Pancreas (tissue), 10 donors: ENCODE measurements around the gene HERC5. TPM values are rescaled to one million over a fixed set of nuclear protein-coding genes. Genes with fewer than 3 reads are reported as not detected.
"Not testable (repeated sequence)": the region's sequence is repeated elsewhere in the genome, so short reads cannot be mapped to it uniquely, and the experiment has no call there.

Source experiments
- ATAC-seq, 4 donors: fragments of 200-7000 bp; cut with Tn5 transposase; one replicate each; pipeline versions ENCODE4 v1.8.0 to v1.9.1; 2020; ENCODE audit warnings: mild to moderate bottlenecking in 4 of 4, moderate library complexity in 4 of 4
- DNase-seq, 6 donors: peaks; one replicate each; pipeline ENCODE4 v3.0.0-alpha.2; 2020
- FAIRE-seq: peaks from 2 replicates; lab custom pipeline; 2012; peaks lifted over from hg19 to GRCh38; lab: Jason Lieb, UNC
- H3K27ac ChIP-seq, 4 donors: fragments of 200-600 bp; sonication (generic); 1 replicate in 3 of 4; 2 replicates in 1 of 4; pipeline versions ENCODE4 v1.5.0 to v1.8.0; 2020
- H3K27me3 ChIP-seq, 4 donors: fragments of 200-600 bp; one replicate each; pipeline ENCODE4 v1.8.0; 2021
- H3K36me3 ChIP-seq, 3 donors: fragments of 200-600 bp; sonication (generic) in 1 of 3; one replicate each; pipeline versions ENCODE4 v1.5.0 to v1.8.0; 2020 to 2021
- H3K4me1 ChIP-seq, 3 donors: fragments of 200-600 bp; one replicate each; pipeline ENCODE4 v1.8.0; 2021
- H3K4me3 ChIP-seq, 4 donors: fragments of 200-600 bp; sonication (generic) in 2 of 4; one replicate each; pipeline versions ENCODE4 v1.5.0 to v1.8.0; 2020 to 2021
- H3K9me3 ChIP-seq, 4 donors: fragments of 200-600 bp; one replicate each; pipeline ENCODE4 v1.8.0; 2021
- WGBS, 2 donors: extraction: QIAGEN DNeasy Blood & Tissue Kit; methylation state at CpG; one replicate each; pipeline ENCODE4 v1.1.7; 2013; 5-methylcytosine and 5-hydroxymethylcytosine counted together
- intact Hi-C, 3 donors: fragments of 100-400 bp; cut with DNase I; formaldehyde crosslinking; loops; one replicate each; pipeline versions ENCODE4 v1.11.1 to v1.14.2; 2022
- polyA plus RNA-seq, 2 donors: library from polyadenylated mRNA; stranded (reverse); fragments of 200-250 nt; gene quantifications; one replicate each; pipeline ENCODE4 v1.2.3, GENCODE V29; 2013
- total RNA-seq, 6 donors: library from RNA; stranded (reverse); fragmentation: NEBNext Ultra II Directional in 4 of 6; extraction: Animal tissue kit (Norgen Biotek cat#: 25700) in 4 of 6; gene quantifications; one replicate each; pipeline versions ENCODE4 v1.2.1 to v1.2.4, GENCODE V29; 2021 to 2023
- TF ChIP-seq, protein P1 (sequence below), 4 donors: fragments of 200-600 bp; sonication (generic) in 3 of 4; IDR thresholded peaks; one replicate each; pipeline versions ENCODE4 v1.5.0 to v1.8.0; 2021; ENCODE audit warnings: antibody characterized with exemption in 4 of 4
- donor health status: healthy with polysubstance abuse.
- donor health status: DM: no; HTN: no; CAD: no; lungs with moderate emphysema.
- donor health status: DM: no; HTN: no; CAD: no.
- donor health status: control.
- donor health status: control.
- donor health status: Bipolar disorder and iron deficiency.
- donor health status: DM: yes; HTN: yes; CAD: no.
- donor health status: DM: no; HTN: no; CAD: no.
- donor health status: DM: no; HTN: no; CAD: no.
- donor health status: DM: yes; HTN: yes; CAD: no.

The HERC5 gene
- total and polyA plus RNA-seq, 8 donors = 2.2 to 4.9 (median 3.5) TPM

DNA sequence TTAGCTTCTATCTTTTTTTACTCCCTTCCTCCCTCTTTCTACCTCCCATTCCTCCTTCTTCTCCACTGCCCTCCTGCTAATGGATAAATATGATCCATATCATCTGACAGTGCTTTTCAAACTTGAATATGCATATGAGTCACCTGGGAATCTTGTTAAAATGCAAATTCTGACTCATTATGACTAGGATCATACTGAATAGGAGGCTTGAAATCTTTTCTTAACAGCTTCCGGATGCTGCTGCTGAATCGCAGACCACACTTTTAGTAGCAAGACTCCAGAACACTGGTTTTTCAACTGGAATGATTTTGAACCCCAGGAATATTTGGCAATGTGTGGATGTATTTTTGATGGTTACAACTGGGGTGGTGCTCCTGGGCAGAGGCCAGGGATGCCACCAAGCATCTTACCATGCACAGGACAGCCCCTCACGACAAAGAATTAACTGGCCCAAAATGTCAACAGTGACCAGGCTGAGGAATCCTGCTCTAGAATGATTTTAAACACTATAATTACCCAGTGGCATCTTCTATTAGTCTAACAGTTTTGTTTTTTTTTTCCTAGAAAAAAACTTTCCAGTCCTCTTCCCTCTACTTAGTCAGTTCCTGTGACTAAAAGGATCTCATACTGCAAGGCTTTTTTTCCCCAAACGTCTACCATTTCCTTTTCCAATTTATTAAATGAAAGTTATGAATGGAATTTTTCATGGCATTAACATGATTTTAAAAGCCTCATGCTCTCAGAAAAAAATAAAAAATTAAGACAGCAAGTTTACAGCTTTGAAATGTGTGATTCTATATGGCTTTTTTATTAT, 77.2 kb downstream of the HERC5 start:
- intact Hi-C loops = loop anchor here in 1 of 3 donors (10.0 kb wide), 1 partner anchor 131 kb away; no protein-coding TSS in a partner anchor
- FAIRE-seq (no peak), DNase-seq (no peak), ATAC-seq (no peak)
- no peak overlapping the region for H3K4me3 ChIP-seq
- H3K4me1 ChIP-seq = no peaks in the 10 kb centered on the region
- 60 to 71% methylated on average over 4 of the region's 4 CpGs for WGBS, 2 donors
- no peaks in the 10 kb centered on the region for H3K27me3 ChIP-seq
- no peaks in the 10 kb centered on the region for H3K36me3 ChIP-seq
- H3K27ac ChIP-seq = no peak overlapping the region
- no peaks in the 10 kb centered on the region for H3K9me3 ChIP-seq
- TF ChIP-seq, protein P1, sequence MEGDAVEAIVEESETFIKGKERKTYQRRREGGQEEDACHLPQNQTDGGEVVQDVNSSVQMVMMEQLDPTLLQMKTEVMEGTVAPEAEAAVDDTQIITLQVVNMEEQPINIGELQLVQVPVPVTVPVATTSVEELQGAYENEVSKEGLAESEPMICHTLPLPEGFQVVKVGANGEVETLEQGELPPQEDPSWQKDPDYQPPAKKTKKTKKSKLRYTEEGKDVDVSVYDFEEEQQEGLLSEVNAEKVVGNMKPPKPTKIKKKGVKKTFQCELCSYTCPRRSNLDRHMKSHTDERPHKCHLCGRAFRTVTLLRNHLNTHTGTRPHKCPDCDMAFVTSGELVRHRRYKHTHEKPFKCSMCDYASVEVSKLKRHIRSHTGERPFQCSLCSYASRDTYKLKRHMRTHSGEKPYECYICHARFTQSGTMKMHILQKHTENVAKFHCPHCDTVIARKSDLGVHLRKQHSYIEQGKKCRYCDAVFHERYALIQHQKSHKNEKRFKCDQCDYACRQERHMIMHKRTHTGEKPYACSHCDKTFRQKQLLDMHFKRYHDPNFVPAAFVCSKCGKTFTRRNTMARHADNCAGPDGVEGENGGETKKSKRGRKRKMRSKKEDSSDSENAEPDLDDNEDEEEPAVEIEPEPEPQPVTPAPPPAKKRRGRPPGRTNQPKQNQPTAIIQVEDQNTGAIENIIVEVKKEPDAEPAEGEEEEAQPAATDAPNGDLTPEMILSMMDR (IDR thresholded peaks at IDR 0.05) = no peak

DNA sequence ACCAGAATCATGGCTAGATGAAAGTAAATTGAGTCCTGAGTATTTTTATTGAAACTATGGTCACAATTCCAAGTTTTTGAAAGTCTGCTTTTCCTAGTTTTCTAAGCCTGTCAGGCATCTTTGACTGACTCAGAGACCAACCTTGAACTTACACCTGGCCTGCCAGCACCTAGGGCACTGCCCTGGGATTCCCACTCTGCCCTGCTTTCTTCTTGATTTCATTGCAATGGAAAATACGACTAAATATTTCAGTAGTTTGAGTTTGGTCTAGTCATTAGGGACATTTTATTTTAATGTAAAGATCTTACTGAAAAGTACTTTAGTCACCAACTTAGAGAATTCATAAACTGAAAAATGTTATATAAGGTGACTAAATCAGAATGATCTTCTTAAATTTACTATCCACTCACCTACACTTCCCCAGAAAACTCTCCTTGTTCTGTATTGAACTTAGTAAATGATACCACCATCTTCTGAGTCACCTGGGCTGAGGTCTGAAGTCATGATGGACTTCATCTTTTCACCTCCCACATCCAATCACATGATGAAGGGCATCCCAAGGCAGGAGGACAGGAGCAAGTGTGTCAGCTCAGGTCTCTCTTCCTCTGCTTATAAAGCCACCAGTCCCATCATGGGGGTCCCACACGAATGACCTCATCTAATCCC, 78.3 kb downstream of the HERC5 start:
- WGBS, 2 donors = 56 to 60% methylated on average over 2 of the region's 2 CpGs

DNA sequence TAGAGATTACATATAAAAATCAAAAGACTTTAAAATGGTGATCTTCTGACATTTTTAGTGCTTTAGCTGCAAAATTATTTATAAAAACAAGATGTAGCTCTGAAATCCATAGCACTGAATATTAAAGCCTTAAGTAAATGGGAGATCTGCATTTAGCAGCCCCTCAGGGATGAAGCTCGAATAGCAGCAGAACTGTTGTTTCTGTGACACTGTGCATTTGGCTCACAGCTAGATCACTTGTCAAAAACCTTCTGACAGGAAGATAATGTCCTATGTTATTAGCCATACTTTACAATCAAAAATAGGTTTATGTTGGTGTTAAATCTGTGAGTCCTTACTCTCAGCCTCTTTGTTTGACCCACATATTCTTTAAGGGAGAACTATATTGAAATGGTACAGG, 80.8 kb downstream of the HERC5 start:
- intact Hi-C loops = loop anchor here in 2 of 3 donors (5.0 to 10.0 kb wide), 2 partner anchors 120 to 127 kb away; no protein-coding TSS in a partner anchor
- Histone ChIP-seq H3K9me3 (no peaks in the 10 kb centered on the region), H3K4me3 (no peak overlapping the region), H3K4me1 (no peaks in the 10 kb centered on the region), H3K27me3 (no peaks in the 10 kb centered on the region), H3K27ac (no peak overlapping the region), H3K36me3 (no peaks in the 10 kb centered on the region)
- FAIRE-seq = no peak
- no peak for DNase-seq
- TF ChIP-seq, protein P1 (IDR thresholded peaks at IDR 0.05) = no peak
- WGBS, 2 donors = 79 to 83% methylated on average over 1 of the region's 1 CpG
- no peak for ATAC-seq

More for the DNA sequence above, 78.3 kb downstream of the HERC5 start:
- Histone ChIP-seq H3K36me3 (no peaks in the 10 kb centered on the region), H3K4me3 (no peak overlapping the region), H3K4me1 (no peaks in the 10 kb centered on the region), H3K27me3 (no peaks in the 10 kb centered on the region), H3K9me3 (no peaks in the 10 kb centered on the region), H3K27ac (no peak overlapping the region)
- FAIRE-seq (no peak), ATAC-seq (no peak), DNase-seq (no peak)
- TF ChIP-seq, protein P1 (IDR thresholded peaks at IDR 0.05) = no peak
- intact Hi-C loops = loop anchor here in 2 of 3 donors (5.0 to 10.0 kb wide), 2 partner anchors 122 to 130 kb away; no protein-coding TSS in a partner anchor

DNA sequence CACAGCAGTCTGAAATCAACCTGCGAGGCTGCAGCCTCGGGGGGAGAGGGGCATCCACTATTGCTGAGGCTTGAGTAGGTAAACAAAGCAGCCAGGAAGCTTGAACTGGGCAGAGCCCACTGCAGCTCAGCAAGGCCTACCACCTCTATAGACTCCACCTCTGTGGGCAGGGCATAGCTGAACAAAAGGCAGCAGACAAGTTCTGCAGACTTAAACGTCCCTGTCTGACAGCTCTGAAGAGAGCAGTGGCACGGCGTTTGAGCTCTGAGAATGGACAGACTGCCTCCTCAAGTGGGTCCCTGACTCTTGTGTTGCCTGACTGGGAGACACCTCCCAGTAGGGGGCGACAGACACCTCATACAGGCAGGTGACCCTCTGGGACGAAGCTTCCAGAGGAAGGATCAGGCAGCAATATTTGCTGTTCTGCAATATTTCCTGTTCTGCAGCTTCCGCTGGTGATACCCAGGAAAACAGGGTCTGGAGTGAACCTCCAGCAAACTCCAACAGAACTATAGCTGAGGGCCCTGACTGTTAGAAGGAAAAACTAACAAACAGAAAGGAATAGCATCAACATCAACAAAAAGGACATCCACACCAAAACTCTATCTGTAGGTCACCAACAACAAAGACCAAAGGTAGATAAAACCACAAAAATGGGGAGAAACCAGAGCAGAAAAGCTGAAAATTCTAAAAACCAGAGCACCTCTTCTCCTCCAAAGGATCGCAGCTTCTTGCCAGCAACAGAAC, 82.6 kb downstream of the HERC5 start:
- not testable (repeated sequence) for FAIRE-seq
- 16 to 17% methylated on average over 9 of the region's 9 CpGs for WGBS, 2 donors

More for the DNA sequence above, 82.6 kb downstream of the HERC5 start:
- H3K27ac ChIP-seq, H3K27me3 ChIP-seq, H3K36me3 ChIP-seq, H3K9me3 ChIP-seq, H3K4me3 ChIP-seq, H3K4me1 ChIP-seq: not testable (repeated sequence)
- TF ChIP-seq, protein P1 (IDR thresholded peaks at IDR 0.05) = peak; percentile 48 to 70 (median 65)
- DNase-seq (peak; percentile 58 to 85 (median 80)), ATAC-seq (peak in 1 of 4 donors; percentile 48)
- intact Hi-C loops = loop anchor here in 2 of 3 donors (5.0 to 10.0 kb wide), 2 partner anchors 118 to 125 kb away; no protein-coding TSS in a partner anchor
